Endothelial cell of umbilical vein (primary cell): ENCODE measurements around the gene EPS8L2. TPM values are rescaled to one million over a fixed set of nuclear protein-coding genes. Genes with fewer than 3 reads are reported as not detected.

Source experiments
- BruUV-seq: library from RNA; stranded (reverse); fragments of 400-500 nt; replicated peaks from 2 replicates; lab custom pipeline; 2021; lab: Mats Ljungman, UMichigan
- CTCF ChIA-PET: fragments of 300-600, 350-600 bp; sonication (Branson Sonifier 250); formaldehyde crosslinking; loops from one replicate; lab custom pipeline; 2021; ENCODE audit warnings: antibody characterized with exemption, inconsistent platforms; lab: Charles Lee
- POLR2A ChIA-PET: fragments of 300-600, 350-600 bp; sonication (Branson Sonifier 250); formaldehyde crosslinking; loops from one replicate; lab custom pipeline; 2021; ENCODE audit warnings: antibody characterized with exemption, inconsistent platforms; lab: Charles Lee
- DNase-seq: peaks from one replicate; pipeline ENCODE4 v3.0.0-alpha.2; 2011; ENCODE audit warnings: low read depth, low spot score
- FAIRE-seq: peaks from 2 replicates; lab custom pipeline; 2011; peaks lifted over from hg19 to GRCh38; lab: Jason Lieb, UNC
- H2AFZ ChIP-seq: 2 replicates; pipeline ENCODE4 v1.6.0; 2012; ENCODE audit warnings: low read depth, low read length, control low read depth, inconsistent platforms
- H3K27ac ChIP-seq: 2 replicates; pipeline ENCODE4 v1.5.1; 2011; ENCODE audit warnings: low read depth, mild to moderate bottlenecking, control low read depth, low read length, moderate library complexity; ENCODE audit not compliant: insufficient read depth
- H3K27me3 ChIP-seq, 2 experiments: 2 replicates each; pipeline versions ENCODE4 v1.6.0 to v1.6.1; 2011; ENCODE audit warnings: low read length in 2 of 2, mixed read lengths in 1 of 2; ENCODE audit not compliant: control insufficient read depth in 2 of 2, insufficient read depth in 2 of 2
- H3K36me3 ChIP-seq, 2 experiments: 2 replicates in 1 of 2; 3 replicates in 1 of 2; pipeline ENCODE4 v1.5.1; 2011; ENCODE audit warnings: low read length in 2 of 2, mild to moderate bottlenecking in 1 of 2, moderate library complexity in 1 of 2; ENCODE audit not compliant: control insufficient read depth in 2 of 2, insufficient read depth in 2 of 2; ENCODE audit errors: extremely low read depth in 1 of 2
- H3K4me1 ChIP-seq: 3 replicates; pipeline ENCODE4 v1.5.1; 2011; ENCODE audit warnings: mild to moderate bottlenecking, low read length; ENCODE audit not compliant: control insufficient read depth, insufficient read depth; ENCODE audit errors: extremely low read depth
- H3K4me2 ChIP-seq: 2 replicates; pipeline ENCODE4 v1.6.1; 2011; ENCODE audit warnings: low read length, control low read depth, mixed read lengths; ENCODE audit not compliant: insufficient read depth
- H3K4me3 ChIP-seq, 3 experiments: fragments of 200-600 bp in 1 of 3; sonication (generic), shearing (Covaris generic) in 1 of 3; replicated peaks in 1 of 3; 2 replicates each; pipeline ENCODE4 v1.5.1; 2011 to 2016; ENCODE audit warnings: control low read depth in 3 of 3, low read length in 3 of 3, mild to moderate bottlenecking in 2 of 3, inconsistent platforms in 1 of 3, low read depth in 1 of 3, moderate library complexity in 1 of 3; ENCODE audit not compliant: insufficient read depth in 1 of 3
- H3K79me2 ChIP-seq: 2 replicates; pipeline ENCODE4 v1.6.0; 2012; ENCODE audit warnings: low read length, inconsistent platforms; ENCODE audit not compliant: control insufficient read depth, insufficient read depth
- H3K9ac ChIP-seq: replicated peaks from 2 replicates; pipeline ENCODE3; 2011; ENCODE audit warnings: low read length, control low read depth; ENCODE audit not compliant: insufficient read depth; ENCODE audit errors: extremely low read depth
- H3K9me1 ChIP-seq: replicated peaks from 3 replicates; pipeline ENCODE4 v1.6.0; 2011; ENCODE audit warnings: mild to moderate bottlenecking, low read length; ENCODE audit not compliant: control insufficient read depth, insufficient read depth; ENCODE audit errors: extremely low read depth
- H3K9me3 ChIP-seq: replicated peaks from 2 replicates; pipeline ENCODE4 v1.5.1; 2012; ENCODE audit warnings: low read length, inconsistent platforms; ENCODE audit not compliant: control insufficient read depth, insufficient read depth
- H4K20me1 ChIP-seq: replicated peaks from 2 replicates; pipeline ENCODE3; 2011; ENCODE audit warnings: mild to moderate bottlenecking, low read length; ENCODE audit not compliant: control insufficient read depth, insufficient read depth; ENCODE audit errors: extremely low read depth
- EZH2 ChIP-seq: IDR thresholded peaks from 2 replicates; pipeline ENCODE4 v1.6.1; 2012; ENCODE audit warnings: borderline replicate concordance, low read depth, mild to moderate bottlenecking, moderate library complexity, low read length, inconsistent platforms; ENCODE audit not compliant: severe bottlenecking
- FOS ChIP-seq: IDR thresholded peaks from 2 replicates; pipeline ENCODE4 v1.6.1; 2011; ENCODE audit warnings: mild to moderate bottlenecking, low read length, moderate library complexity, borderline replicate concordance; ENCODE audit not compliant: insufficient read depth
- GATA2 ChIP-seq: IDR thresholded peaks from 2 replicates; pipeline ENCODE4 v1.7.0; 2011; ENCODE audit warnings: low read depth, mild to moderate bottlenecking, moderate library complexity, mixed read lengths, low read length; ENCODE audit not compliant: insufficient read length, insufficient read depth
- JUN ChIP-seq: IDR thresholded peaks from 2 replicates; pipeline ENCODE4 v1.6.1; 2011; ENCODE audit warnings: borderline replicate concordance, low read depth; ENCODE audit not compliant: insufficient read length, insufficient read depth
- MAX ChIP-seq: IDR thresholded peaks from 2 replicates; pipeline ENCODE4 v1.6.1; 2011; ENCODE audit not compliant: insufficient read depth, insufficient read length
- MYC ChIP-seq: IDR thresholded peaks from one replicate; pipeline ENCODE4 v1.6.1; 2011; ENCODE audit warnings: mild to moderate bottlenecking, low read depth, low read length
- POLR2AphosphoS5 ChIP-seq: IDR thresholded peaks from 2 replicates; pipeline ENCODE4 v1.6.1; 2012; ENCODE audit warnings: low read depth, mild to moderate bottlenecking, control low read depth, low read length, moderate library complexity; ENCODE audit not compliant: insufficient read depth
- dilution Hi-C: fragments of 300-500 bp; cut with MboI; formaldehyde crosslinking; loops from one replicate; pipeline ENCODE4 v1.15.0; 2019; ENCODE audit warnings: low sequenced_read_pairs; ENCODE audit not compliant: extremely low pct_ligation_motif_present
- intact Hi-C: fragments of 100-400 bp; cut with micrococcal nuclease; formaldehyde crosslinking; loops from one replicate; pipeline ENCODE4 v1.10.0; 2022
- polyA plus RNA-seq, 4 experiments: library from polyadenylated mRNA; depleted of rRNA in 3 of 4; stranded (reverse) in 3 of 4; unstranded in 1 of 4; fragments of >200 nt; gene quantifications; 2 replicates each; pipeline versions ENCODE4 v1.2.1 to v1.2.3, GENCODE V29; 2011 to 2012; ENCODE audit warnings: missing spikeins in 1 of 4
- total RNA-seq: library from RNA; stranded (reverse); gene quantifications from 2 replicates; pipeline ENCODE4 v1.2.3, GENCODE V29; 2021

The EPS8L2 gene
- total and polyA plus RNA-seq, 2 donors (not counting 3 experiments of a cell fraction or from before 2014, with no cell fraction given) = 5.2 to 12.5 TPM

GRCh38 chr11:699753-700152, 6.3 kb upstream of the EPS8L2 start:
- Histone ChIP-seq H3K4me1 (no peaks in the 10 kb centered on the region), H3K9ac (no peak overlapping the region), H2AFZ (no peak overlapping the region), H3K36me3 (no peaks in the 10 kb centered on the region), H3K4me3 (no peak overlapping the region), H3K27ac (no peak overlapping the region), H3K4me2 (no peak overlapping the region), H4K20me1 (no peaks in the 10 kb centered on the region), H3K27me3 (no peaks in the 10 kb centered on the region), H3K9me1 (no peaks in the 10 kb centered on the region), H3K9me3 (no peaks in the 10 kb centered on the region), H3K79me2 (peaks cover 20% of the 10 kb centered on the region)
- no peak for FAIRE-seq
- CTCF ChIA-PET = no interaction called here
- no TSS peak for BruUV-seq
- dilution Hi-C loops (no loop called here), intact Hi-C loops (loop anchor here (5.0 kb wide), 1 partner anchor 162 kb away; the partner anchor contains the start of genes HRAS and LRRC56)
- TF ChIP-seq FOS = no peak
- TF ChIP-seq MAX = no peak
- TF ChIP-seq GATA2 = no peak
- no peak for TF ChIP-seq POLR2AphosphoS5
- no peak for TF ChIP-seq MYC
- TF ChIP-seq JUN = no peak
- no peak for TF ChIP-seq EZH2
- POLR2A ChIA-PET = interaction anchor here (0.6 kb wide), 1 partner anchor 145 kb away, joined by 3 read pairs; no protein-coding TSS in a partner anchor
- no peak for DNase-seq
